Liver (tissue), 3 donors: ENCODE results near the gene CCNK.

Experiments
- EGR1 ChIP-seq, 2 donors: IDR thresholded peaks; 2 replicates each; pipeline ENCODE4 v1.6.1; 2016 to 2018; ENCODE audit warnings: antibody characterized with exemption in 2 of 2, low read depth in 2 of 2
- FOXA1 ChIP-seq: IDR thresholded peaks from 2 replicates; pipeline ENCODE4 v1.6.1; 2016; ENCODE audit warnings: antibody characterized with exemption
- HNF4A ChIP-seq, 2 donors: conservative IDR thresholded peaks; 2 replicates each; pipeline ENCODE4 v1.6.1; 2016; ENCODE audit warnings: antibody characterized with exemption in 2 of 2, mild to moderate bottlenecking in 2 of 2
- JUND ChIP-seq, 2 donors: IDR thresholded peaks; 2 replicates each; pipeline ENCODE4 v1.6.1; 2016; ENCODE audit warnings: antibody characterized with exemption in 2 of 2
- RAD21 ChIP-seq, 2 donors: IDR thresholded peaks; 2 replicates each; pipeline ENCODE4 v1.6.1; 2016; ENCODE audit warnings: antibody characterized with exemption in 2 of 2, mild to moderate bottlenecking in 2 of 2
- SP1 ChIP-seq: IDR thresholded peaks from 2 replicates; pipeline ENCODE4 v1.6.1; 2018; ENCODE audit warnings: antibody characterized with exemption, mild to moderate bottlenecking
- TAF1 ChIP-seq: conservative IDR thresholded peaks from 2 replicates; pipeline ENCODE4 v1.6.1; 2016; ENCODE audit warnings: antibody characterized with exemption, mild to moderate bottlenecking
- YY1 ChIP-seq: IDR thresholded peaks from 2 replicates; pipeline ENCODE4 v1.6.1; 2016; ENCODE audit warnings: antibody characterized with exemption, mild to moderate bottlenecking
- TF ChIP-seq, protein P1 (sequence below): fragments of 150-350 bp; IDR thresholded peaks from 2 replicates; pipeline ENCODE4 v1.5.1; 2017; ENCODE audit warnings: improper control_type of control experiment, low read depth, low read length; ENCODE audit not compliant: missing input control
- TF ChIP-seq, protein P2 (sequence below): IDR thresholded peaks from 2 replicates; pipeline ENCODE4 v1.6.1; 2016; ENCODE audit warnings: antibody characterized with exemption, mild to moderate bottlenecking
- TF ChIP-seq, protein P3 (sequence below): IDR thresholded peaks from 2 replicates; pipeline ENCODE4 v1.6.1; 2016; ENCODE audit warnings: antibody characterized with exemption
- TF ChIP-seq, protein P4 (sequence below): IDR thresholded peaks from 2 replicates; pipeline ENCODE4 v1.6.1; 2016; ENCODE audit warnings: antibody characterized with exemption
- donor health status: healthy.
- donor health status: healthy.

DNA sequence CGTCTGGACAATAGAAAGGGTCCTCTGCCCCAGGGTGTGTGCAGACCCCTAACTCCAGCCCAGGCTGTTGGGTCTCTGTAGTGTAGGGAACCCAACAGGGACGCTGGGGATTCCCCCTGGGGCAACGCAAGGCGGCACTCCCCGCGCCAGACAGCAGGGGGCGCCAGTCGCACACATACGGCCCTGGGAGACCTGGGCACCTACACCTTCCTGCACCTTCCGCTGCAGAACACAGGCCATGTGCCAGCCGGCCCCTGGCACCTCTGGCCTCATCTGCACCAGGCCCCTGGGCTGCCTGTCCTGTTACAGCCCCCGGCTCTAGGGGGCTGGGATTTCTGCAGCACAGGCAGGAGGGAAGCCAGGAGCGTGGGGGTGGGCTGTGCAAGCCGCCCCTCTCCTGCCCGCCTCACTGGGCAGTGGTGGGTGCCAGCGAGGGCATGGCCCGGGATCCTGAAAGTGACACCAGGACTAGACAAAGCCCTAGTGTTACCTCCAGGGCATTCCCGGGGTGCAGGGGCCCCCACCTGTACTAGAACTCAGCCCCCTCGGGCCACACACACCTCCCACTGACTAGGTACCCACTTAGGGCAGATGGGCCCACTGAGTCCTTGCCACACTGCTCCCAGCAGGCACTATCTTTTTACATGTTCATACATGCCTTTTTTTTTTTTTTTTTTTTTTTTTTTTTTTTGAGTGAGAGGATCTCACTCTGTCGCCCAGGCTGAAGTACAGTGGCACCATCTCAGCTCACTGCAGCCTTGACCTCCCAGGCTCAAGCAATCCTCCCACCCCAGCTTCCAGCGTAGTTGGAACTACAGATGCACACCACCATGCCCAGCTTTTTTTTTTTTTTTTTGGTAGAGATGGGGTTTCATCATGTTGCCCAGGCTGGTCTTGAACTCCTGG is 37.5 kb downstream of the CCNK start:
- TF ChIP-seq HNF4A (conservative IDR thresholded peaks at IDR 0.05) (no peak), JUND (IDR thresholded peaks at IDR 0.05) (no peak), RAD21 (IDR thresholded peaks at IDR 0.05) (peak; percentile 99 to 100), YY1 (no peak), SP1 (no peak), FOXA1 (no peak), TAF1 (no peak), EGR1 (IDR thresholded peaks at IDR 0.05; ENCODE audit: low read depth in 2 of 2) (no peak)
- TF ChIP-seq, protein P1, sequence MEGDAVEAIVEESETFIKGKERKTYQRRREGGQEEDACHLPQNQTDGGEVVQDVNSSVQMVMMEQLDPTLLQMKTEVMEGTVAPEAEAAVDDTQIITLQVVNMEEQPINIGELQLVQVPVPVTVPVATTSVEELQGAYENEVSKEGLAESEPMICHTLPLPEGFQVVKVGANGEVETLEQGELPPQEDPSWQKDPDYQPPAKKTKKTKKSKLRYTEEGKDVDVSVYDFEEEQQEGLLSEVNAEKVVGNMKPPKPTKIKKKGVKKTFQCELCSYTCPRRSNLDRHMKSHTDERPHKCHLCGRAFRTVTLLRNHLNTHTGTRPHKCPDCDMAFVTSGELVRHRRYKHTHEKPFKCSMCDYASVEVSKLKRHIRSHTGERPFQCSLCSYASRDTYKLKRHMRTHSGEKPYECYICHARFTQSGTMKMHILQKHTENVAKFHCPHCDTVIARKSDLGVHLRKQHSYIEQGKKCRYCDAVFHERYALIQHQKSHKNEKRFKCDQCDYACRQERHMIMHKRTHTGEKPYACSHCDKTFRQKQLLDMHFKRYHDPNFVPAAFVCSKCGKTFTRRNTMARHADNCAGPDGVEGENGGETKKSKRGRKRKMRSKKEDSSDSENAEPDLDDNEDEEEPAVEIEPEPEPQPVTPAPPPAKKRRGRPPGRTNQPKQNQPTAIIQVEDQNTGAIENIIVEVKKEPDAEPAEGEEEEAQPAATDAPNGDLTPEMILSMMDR: peak; percentile 98
- TF ChIP-seq, protein P2, sequence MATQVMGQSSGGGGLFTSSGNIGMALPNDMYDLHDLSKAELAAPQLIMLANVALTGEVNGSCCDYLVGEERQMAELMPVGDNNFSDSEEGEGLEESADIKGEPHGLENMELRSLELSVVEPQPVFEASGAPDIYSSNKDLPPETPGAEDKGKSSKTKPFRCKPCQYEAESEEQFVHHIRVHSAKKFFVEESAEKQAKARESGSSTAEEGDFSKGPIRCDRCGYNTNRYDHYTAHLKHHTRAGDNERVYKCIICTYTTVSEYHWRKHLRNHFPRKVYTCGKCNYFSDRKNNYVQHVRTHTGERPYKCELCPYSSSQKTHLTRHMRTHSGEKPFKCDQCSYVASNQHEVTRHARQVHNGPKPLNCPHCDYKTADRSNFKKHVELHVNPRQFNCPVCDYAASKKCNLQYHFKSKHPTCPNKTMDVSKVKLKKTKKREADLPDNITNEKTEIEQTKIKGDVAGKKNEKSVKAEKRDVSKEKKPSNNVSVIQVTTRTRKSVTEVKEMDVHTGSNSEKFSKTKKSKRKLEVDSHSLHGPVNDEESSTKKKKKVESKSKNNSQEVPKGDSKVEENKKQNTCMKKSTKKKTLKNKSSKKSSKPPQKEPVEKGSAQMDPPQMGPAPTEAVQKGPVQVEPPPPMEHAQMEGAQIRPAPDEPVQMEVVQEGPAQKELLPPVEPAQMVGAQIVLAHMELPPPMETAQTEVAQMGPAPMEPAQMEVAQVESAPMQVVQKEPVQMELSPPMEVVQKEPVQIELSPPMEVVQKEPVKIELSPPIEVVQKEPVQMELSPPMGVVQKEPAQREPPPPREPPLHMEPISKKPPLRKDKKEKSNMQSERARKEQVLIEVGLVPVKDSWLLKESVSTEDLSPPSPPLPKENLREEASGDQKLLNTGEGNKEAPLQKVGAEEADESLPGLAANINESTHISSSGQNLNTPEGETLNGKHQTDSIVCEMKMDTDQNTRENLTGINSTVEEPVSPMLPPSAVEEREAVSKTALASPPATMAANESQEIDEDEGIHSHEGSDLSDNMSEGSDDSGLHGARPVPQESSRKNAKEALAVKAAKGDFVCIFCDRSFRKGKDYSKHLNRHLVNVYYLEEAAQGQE: no peak
- TF ChIP-seq, protein P3, sequence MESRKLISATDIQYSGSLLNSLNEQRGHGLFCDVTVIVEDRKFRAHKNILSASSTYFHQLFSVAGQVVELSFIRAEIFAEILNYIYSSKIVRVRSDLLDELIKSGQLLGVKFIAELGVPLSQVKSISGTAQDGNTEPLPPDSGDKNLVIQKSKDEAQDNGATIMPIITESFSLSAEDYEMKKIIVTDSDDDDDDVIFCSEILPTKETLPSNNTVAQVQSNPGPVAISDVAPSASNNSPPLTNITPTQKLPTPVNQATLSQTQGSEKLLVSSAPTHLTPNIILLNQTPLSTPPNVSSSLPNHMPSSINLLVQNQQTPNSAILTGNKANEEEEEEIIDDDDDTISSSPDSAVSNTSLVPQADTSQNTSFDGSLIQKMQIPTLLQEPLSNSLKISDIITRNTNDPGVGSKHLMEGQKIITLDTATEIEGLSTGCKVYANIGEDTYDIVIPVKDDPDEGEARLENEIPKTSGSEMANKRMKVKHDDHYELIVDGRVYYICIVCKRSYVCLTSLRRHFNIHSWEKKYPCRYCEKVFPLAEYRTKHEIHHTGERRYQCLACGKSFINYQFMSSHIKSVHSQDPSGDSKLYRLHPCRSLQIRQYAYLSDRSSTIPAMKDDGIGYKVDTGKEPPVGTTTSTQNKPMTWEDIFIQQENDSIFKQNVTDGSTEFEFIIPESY: no peak
- TF ChIP-seq, protein P4, sequence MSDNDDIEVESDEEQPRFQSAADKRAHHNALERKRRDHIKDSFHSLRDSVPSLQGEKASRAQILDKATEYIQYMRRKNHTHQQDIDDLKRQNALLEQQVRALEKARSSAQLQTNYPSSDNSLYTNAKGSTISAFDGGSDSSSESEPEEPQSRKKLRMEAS: no peak
